Body of pancreas (tissue), 4 donors: ENCODE measurements around the gene KRT78.

Source experiments
- POLR2A ChIP-seq, 3 donors: fragments of 450-650 bp; IDR thresholded peaks; one replicate each; pipeline ENCODE4 v1.6.1; 2016; ENCODE audit warnings: antibody characterized with exemption in 3 of 3, mild to moderate bottlenecking in 2 of 3
- TF ChIP-seq, protein P1 (sequence below), 7 experiments: fragments of 450-650 bp in 4 of 7; fragments of 200-600 bp in 3 of 7; sonication (generic) in 3 of 7; IDR thresholded peaks; one replicate each; pipeline ENCODE4 v1.5.1; 2016 to 2019; ENCODE audit warnings: antibody characterized with exemption in 7 of 7

GRCh38 chr12:52797529-52797894, 51.3 kb downstream of the KRT78 start:
- TF ChIP-seq, protein P1, sequence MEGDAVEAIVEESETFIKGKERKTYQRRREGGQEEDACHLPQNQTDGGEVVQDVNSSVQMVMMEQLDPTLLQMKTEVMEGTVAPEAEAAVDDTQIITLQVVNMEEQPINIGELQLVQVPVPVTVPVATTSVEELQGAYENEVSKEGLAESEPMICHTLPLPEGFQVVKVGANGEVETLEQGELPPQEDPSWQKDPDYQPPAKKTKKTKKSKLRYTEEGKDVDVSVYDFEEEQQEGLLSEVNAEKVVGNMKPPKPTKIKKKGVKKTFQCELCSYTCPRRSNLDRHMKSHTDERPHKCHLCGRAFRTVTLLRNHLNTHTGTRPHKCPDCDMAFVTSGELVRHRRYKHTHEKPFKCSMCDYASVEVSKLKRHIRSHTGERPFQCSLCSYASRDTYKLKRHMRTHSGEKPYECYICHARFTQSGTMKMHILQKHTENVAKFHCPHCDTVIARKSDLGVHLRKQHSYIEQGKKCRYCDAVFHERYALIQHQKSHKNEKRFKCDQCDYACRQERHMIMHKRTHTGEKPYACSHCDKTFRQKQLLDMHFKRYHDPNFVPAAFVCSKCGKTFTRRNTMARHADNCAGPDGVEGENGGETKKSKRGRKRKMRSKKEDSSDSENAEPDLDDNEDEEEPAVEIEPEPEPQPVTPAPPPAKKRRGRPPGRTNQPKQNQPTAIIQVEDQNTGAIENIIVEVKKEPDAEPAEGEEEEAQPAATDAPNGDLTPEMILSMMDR (IDR thresholded peaks at IDR 0.05) = no peak
- TF ChIP-seq POLR2A (IDR thresholded peaks at IDR 0.05) = no peak
